K562 (cell line): ENCODE results near the gene SAMD8. TPM values are rescaled to one million over a fixed set of nuclear protein-coding genes. Genes with fewer than 3 reads are reported as not detected.
A peak's percentile ranks its signal among the peaks of the same experiment; 100 is the strongest.

ENCODE experiments used
- CXXC5 ChIP-seq: fragments of 250-450 bp; sonication (Bioruptor Pico); IDR thresholded peaks from 2 replicates; pipeline ENCODE4 v1.8.0; 2022; ENCODE audit warnings: inconsistent platforms, mild to moderate bottlenecking, moderate library complexity
- DDX20 ChIP-seq: fragments of 450-650 bp; IDR thresholded peaks from 2 replicates; pipeline ENCODE4 v1.6.1; 2016; ENCODE audit warnings: missing genetic modification characterization, low read depth, mild to moderate bottlenecking, missing compliant biosample characterization, moderate library complexity
- FOXA3 ChIP-seq, 2 experiments: fragments of 450-650 bp in 1 of 2; sonication (generic) in 1 of 2; formaldehyde crosslinking; IDR thresholded peaks in 1 of 2; conservative IDR thresholded peaks in 1 of 2; 2 replicates each; pipeline versions ENCODE4 v1.4.0 to v1.8.0; 2020 to 2022; ENCODE audit warnings: mild to moderate bottlenecking in 2 of 2, missing genetic modification reagents in 1 of 2
- FOXK2 ChIP-seq, 2 experiments: fragments of 450-650 bp; IDR thresholded peaks in 1 of 2; conservative IDR thresholded peaks in 1 of 2; 2 replicates each; pipeline ENCODE4 v1.6.1; 2016; ENCODE audit warnings: low read depth in 2 of 2, mild to moderate bottlenecking in 1 of 2
- JUN ChIP-seq, 2 experiments: sonication (generic) in 1 of 2; formaldehyde crosslinking in 1 of 2; IDR thresholded peaks; 2 replicates each; pipeline versions ENCODE4 v1.6.1 to v1.8.0; 2012 to 2022; ENCODE audit warnings: borderline replicate concordance in 2 of 2, mild to moderate bottlenecking in 2 of 2, improper control_type of control experiment in 1 of 2, low read depth in 1 of 2, low read length in 1 of 2, missing genetic modification reagents in 1 of 2
- LARP7 ChIP-seq: fragments of 450-650 bp; IDR thresholded peaks from 2 replicates; pipeline ENCODE4 v1.6.1; 2016
- MEIS2 ChIP-seq: fragments of 450-650 bp; IDR thresholded peaks from 2 replicates; pipeline ENCODE4 v1.6.1; 2014; ENCODE audit warnings: mild to moderate bottlenecking; ENCODE audit not compliant: partially characterized antibody
- RB1 ChIP-seq: fragments of 450-650 bp; IDR thresholded peaks from 2 replicates; pipeline ENCODE4 v1.6.1; 2017; ENCODE audit warnings: low read depth, mild to moderate bottlenecking
- RBM15 ChIP-seq: fragments of 200-400 bp; formaldehyde crosslinking; IDR thresholded peaks from 2 replicates; pipeline ENCODE4 v1.6.1; 2018; ENCODE audit warnings: mild to moderate bottlenecking, low read length, moderate library complexity; ENCODE audit not compliant: insufficient read depth
- RREB1 ChIP-seq: fragments of 250-450 bp; sonication (Bioruptor Pico); IDR thresholded peaks from 2 replicates; pipeline ENCODE4 v1.4.0; 2020
- SAP30 ChIP-seq: fragments of 200-600 bp; sonication (generic); IDR thresholded peaks from 2 replicates; pipeline ENCODE4 v1.6.1; 2012; ENCODE audit warnings: borderline replicate concordance, low read depth, mild to moderate bottlenecking, moderate library complexity, low read length, control low read depth, inconsistent platforms; ENCODE audit not compliant: insufficient read depth, poor library complexity, severe bottlenecking
- TARDBP ChIP-seq: fragments of 450-650 bp; IDR thresholded peaks from 2 replicates; pipeline ENCODE4 v1.6.1; 2016
- XRCC4 ChIP-seq: IDR thresholded peaks from one replicate; pipeline ENCODE4 v1.6.1; 2011; ENCODE audit not compliant: insufficient read depth, insufficient read length; ENCODE audit errors: extremely low read depth
- ZNF134 ChIP-seq: fragments of 250-450 bp; sonication (Bioruptor Pico); conservative IDR thresholded peaks from 2 replicates; pipeline ENCODE4 v1.4.0; 2020
- ZNF143 ChIP-seq: sonication (generic); formaldehyde crosslinking; IDR thresholded peaks from 2 replicates; pipeline ENCODE4 v1.9.0; 2022; ENCODE audit warnings: mild to moderate bottlenecking, missing genetic modification reagents
- ZNF586 ChIP-seq: fragments of 450-650 bp; formaldehyde crosslinking; conservative IDR thresholded peaks from 2 replicates; pipeline ENCODE4 v1.4.0; 2020; ENCODE audit warnings: mild to moderate bottlenecking, moderate library complexity
- polyA plus RNA-seq, 8 experiments: library from polyadenylated mRNA; depleted of rRNA in 4 of 8; stranded (reverse) in 5 of 8; unstranded in 3 of 8; fragments of >200 nt; fragmentation: Nextera tagmentation in 2 of 8; fragmentation: Illumina TruSeq in 1 of 8; extraction: Ambion mirVana in 2 of 8; extraction: Trizol in 1 of 8; gene quantifications; 2 replicates each; pipeline versions ENCODE4 v1.2.1 to v1.2.3, GENCODE V29; 2011 to 2014; ENCODE audit warnings: inconsistent platforms in 1 of 8, missing spikeins in 1 of 8
- total RNA-seq, 7 experiments: library from RNA; depleted of rRNA in 6 of 7; stranded (reverse); fragments of >200 nt in 6 of 7; fragmentation: Illumina TruSeq in 2 of 7; extraction: Trizol in 2 of 7; gene quantifications; 2 replicates each; pipeline versions ENCODE4 v1.2.1 to v1.2.3, GENCODE V29; 2011 to 2021; ENCODE audit warnings: low replicate concordance in 1 of 7
- TF ChIP-seq, protein P1 (sequence below), 2 experiments: fragments of 450-650 bp; IDR thresholded peaks; 2 replicates each; pipeline ENCODE4 v1.6.1; 2018; ENCODE audit warnings: mild to moderate bottlenecking in 2 of 2, low read depth in 1 of 2; ENCODE audit not compliant: partially characterized antibody in 2 of 2

The SAMD8 gene
- total and polyA plus RNA-seq, 9 of the 15 experiments (the other 6 are each of a cell fraction or from before 2014, with no cell fraction given), result 2.7 to 16.1 (median 6.2) TPM

GRCh38 chr10:75108684-75109458 is 2.6 kb upstream of the SAMD8 start (continued):
- TF ChIP-seq DDX20 (tag), result no peak
- TF ChIP-seq, protein P1, sequence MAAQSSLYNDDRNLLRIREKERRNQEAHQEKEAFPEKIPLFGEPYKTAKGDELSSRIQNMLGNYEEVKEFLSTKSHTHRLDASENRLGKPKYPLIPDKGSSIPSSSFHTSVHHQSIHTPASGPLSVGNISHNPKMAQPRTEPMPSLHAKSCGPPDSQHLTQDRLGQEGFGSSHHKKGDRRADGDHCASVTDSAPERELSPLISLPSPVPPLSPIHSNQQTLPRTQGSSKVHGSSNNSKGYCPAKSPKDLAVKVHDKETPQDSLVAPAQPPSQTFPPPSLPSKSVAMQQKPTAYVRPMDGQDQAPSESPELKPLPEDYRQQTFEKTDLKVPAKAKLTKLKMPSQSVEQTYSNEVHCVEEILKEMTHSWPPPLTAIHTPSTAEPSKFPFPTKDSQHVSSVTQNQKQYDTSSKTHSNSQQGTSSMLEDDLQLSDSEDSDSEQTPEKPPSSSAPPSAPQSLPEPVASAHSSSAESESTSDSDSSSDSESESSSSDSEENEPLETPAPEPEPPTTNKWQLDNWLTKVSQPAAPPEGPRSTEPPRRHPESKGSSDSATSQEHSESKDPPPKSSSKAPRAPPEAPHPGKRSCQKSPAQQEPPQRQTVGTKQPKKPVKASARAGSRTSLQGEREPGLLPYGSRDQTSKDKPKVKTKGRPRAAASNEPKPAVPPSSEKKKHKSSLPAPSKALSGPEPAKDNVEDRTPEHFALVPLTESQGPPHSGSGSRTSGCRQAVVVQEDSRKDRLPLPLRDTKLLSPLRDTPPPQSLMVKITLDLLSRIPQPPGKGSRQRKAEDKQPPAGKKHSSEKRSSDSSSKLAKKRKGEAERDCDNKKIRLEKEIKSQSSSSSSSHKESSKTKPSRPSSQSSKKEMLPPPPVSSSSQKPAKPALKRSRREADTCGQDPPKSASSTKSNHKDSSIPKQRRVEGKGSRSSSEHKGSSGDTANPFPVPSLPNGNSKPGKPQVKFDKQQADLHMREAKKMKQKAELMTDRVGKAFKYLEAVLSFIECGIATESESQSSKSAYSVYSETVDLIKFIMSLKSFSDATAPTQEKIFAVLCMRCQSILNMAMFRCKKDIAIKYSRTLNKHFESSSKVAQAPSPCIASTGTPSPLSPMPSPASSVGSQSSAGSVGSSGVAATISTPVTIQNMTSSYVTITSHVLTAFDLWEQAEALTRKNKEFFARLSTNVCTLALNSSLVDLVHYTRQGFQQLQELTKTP (IDR thresholded peaks at IDR 0.05; ENCODE audit: low read depth in 1 of 2, partially characterized antibody in 2 of 2), result peak in 1 of 2 experiments; percentile 19
- peak; percentile 61; the same call in 1 of the 2 replicates for TF ChIP-seq TARDBP
- TF ChIP-seq FOXA3 (CRISPR knock-in tag; conservative IDR thresholded peaks at IDR 0.05 in 1 of 2, IDR thresholded peaks at IDR 0.05 in 1 of 2), result no peak
- TF ChIP-seq ZNF143, result peak; percentile 32; the same call in 1 of the 2 replicates
- no peak for TF ChIP-seq XRCC4
- peak; percentile 11; the same call in 1 of the 2 replicates for TF ChIP-seq RB1
- TF ChIP-seq CXXC5 (CRISPR knock-in tag), result no peak; the same call in 1 of the 2 replicates
- no peak for TF ChIP-seq LARP7
- peak; percentile 93 for TF ChIP-seq MEIS2
- TF ChIP-seq SAP30, result peak; percentile 42
- TF ChIP-seq FOXK2 (conservative IDR thresholded peaks at IDR 0.05 in 1 of 2, IDR thresholded peaks at IDR 0.05 in 1 of 2; ENCODE audit: low read depth in 2 of 2), result peak; percentile 19 to 56; a peak in 3 of 4 replicates
- peak; percentile 67; the same call in 1 of the 2 replicates for TF ChIP-seq JUN (IDR thresholded peaks at IDR 0.05; ENCODE audit: borderline replicate concordance, low read depth, low read length)
- TF ChIP-seq JUN (CRISPR knock-in tag; IDR thresholded peaks at IDR 0.05; ENCODE audit: borderline replicate concordance), result no peak
- TF ChIP-seq RBM15, result no peak
- TF ChIP-seq ZNF586 (CRISPR knock-in tag), result no peak
- TF ChIP-seq RREB1 (CRISPR knock-in tag), result no peak
- TF ChIP-seq ZNF134 (CRISPR knock-in tag), result no peak
